ENCODE results near the gene TBX3.

DNA sequence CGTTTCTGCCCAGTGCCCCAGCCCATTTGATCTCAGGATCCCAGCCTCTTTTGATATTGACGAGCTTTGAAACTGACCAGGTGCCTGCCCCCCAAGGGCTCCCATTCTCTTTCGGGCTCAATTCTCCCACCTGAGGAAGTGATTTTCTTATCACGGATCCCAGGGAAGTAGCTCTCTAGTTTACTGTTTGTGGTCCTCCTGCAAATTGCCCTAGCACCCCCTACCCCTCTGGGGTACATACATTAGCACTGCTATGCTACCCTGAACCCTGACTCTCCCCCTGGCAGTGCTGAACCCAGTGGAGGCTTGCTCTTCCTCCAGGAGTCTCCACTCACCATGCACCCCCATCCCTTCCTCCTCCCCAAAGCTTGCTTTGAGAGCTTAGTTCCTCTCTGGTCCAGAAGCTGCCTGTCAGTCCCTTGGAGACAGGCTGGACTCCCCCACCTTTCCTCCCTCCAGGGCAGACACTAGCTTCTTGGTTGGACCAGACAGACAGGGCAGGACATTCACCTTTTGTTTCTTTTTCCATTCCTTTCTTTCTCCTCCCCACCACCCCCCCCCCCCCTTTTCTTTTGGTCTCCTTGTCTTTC, 4.4 kb upstream of the TBX3 start:
- TF ChIP-seq, protein P1, sequence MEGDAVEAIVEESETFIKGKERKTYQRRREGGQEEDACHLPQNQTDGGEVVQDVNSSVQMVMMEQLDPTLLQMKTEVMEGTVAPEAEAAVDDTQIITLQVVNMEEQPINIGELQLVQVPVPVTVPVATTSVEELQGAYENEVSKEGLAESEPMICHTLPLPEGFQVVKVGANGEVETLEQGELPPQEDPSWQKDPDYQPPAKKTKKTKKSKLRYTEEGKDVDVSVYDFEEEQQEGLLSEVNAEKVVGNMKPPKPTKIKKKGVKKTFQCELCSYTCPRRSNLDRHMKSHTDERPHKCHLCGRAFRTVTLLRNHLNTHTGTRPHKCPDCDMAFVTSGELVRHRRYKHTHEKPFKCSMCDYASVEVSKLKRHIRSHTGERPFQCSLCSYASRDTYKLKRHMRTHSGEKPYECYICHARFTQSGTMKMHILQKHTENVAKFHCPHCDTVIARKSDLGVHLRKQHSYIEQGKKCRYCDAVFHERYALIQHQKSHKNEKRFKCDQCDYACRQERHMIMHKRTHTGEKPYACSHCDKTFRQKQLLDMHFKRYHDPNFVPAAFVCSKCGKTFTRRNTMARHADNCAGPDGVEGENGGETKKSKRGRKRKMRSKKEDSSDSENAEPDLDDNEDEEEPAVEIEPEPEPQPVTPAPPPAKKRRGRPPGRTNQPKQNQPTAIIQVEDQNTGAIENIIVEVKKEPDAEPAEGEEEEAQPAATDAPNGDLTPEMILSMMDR (IDR thresholded peaks at IDR 0.05): no peak
- TF ChIP-seq POLR2A (IDR thresholded peaks at IDR 0.05) (no peak), EP300 (IDR thresholded peaks at IDR 0.05) (no peak)
